Stromal cell of bone marrow (primary cell): Measurements from ENCODE around the gene ZBTB7B.

Experiments
- DNase-seq: peaks from one replicate; pipeline ENCODE4 v3.0.0-alpha.2; 2012; ENCODE audit warnings: low read depth

Gene ZBTB7B

GRCh38 chr1:155003766-155004351, 1.3 kb downstream of the ZBTB7B start:
- DNase-seq = no peak

- no peak for DNase-seq
Measured at GRCh38 chr1:155004352-155005075, 1.9 kb downstream of the ZBTB7B start.

DNA sequence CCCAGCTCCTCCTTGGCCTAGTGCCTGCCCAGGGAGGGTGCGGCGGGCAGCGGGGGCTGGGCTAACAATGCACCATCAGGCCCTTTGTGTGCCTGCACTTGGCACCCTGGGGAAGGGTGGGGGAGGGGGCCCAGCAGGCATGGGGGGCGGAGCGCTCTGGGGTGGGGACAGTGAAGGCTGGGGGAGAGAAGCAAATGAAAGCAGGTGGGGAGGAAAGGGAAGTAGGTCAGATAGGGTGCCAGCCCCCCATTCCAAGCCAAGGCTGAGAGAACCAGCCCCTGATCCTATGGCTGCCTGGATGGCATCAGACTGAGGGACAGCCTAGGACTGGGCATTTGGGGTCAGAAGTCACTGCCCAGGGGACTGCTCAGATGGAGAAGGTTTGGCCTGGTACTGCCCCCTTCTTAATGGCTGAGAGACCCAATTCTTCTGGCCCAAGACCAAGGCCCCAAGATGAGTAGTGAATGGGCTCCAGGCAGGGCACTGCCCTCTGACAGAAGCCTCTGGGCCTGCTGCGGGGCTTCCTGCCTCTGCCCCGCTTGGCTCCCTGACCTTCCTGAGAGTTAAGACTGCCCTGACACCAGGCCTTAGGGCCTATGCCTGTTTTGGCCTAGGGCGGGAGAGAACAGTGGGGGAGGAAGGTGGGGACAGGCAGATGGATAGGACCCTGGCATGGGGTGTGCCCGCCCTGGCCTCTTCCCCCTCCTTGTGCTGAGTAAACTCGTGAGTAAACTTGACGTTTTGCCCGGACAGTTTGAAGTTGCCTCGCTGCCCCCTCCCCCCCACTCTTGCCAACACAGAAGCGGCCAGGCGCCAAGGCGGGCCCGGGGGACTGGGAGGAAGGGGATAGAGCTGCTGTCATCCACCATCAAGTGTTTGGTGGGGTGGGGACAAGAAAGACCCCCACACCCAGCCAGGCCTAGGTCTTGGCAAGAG, 2.7 kb downstream of the ZBTB7B start:
- peak; percentile 30 for DNase-seq

GRCh38 chr1:155006601-155007101, 4.0 kb downstream of the ZBTB7B start:
- DNase-seq = no peak

- no peak for DNase-seq
Measured at GRCh38 chr1:155007251-155007828, 4.7 kb downstream of the ZBTB7B start.

DNA sequence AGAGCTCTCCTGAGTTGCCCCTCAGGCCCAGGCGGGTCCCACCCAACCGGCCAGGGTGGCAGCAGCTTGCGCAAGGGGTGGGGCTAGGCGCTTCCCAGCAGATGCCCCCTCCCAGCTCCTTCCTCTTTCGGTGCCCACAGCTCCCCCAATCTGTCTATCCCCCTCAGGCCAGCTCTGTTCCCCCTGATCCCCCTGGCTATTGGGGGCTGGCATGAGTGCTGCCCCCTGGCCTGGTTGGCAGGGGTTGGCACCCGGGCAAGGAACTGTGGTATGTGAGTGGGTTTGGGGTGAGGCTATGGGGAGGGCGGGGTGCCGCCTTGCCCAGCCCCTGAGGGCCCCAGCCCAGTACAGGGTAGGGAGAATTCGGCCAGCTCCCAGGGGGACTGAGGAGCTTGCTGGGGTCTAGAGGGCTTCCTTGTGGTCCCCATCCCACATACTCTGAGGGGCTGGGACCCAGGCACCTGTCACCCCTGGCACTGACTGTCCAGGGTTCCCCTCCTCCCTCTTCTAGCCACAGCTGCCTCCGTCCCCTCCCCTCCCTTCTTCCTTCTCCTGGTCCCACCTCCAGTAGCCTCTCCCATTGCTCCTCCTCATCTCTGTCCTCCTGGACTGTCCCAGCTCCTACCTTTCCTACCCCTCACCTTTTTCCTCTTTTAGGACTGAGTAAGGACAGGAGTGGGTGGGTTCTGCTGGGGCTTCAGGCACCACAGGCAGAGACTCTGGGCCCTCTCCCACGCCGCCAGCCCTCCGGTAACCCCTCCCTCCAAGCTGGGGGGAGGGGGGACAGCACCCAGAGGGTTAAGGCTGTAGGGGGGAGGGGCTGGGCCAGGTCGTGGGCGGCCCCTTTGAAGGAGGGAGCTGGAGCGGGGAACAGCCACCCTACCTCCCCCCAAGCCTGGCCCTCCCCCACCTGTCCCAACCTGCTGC, 5.7 kb downstream of the ZBTB7B start:
- DNase-seq = no peak

DNA sequence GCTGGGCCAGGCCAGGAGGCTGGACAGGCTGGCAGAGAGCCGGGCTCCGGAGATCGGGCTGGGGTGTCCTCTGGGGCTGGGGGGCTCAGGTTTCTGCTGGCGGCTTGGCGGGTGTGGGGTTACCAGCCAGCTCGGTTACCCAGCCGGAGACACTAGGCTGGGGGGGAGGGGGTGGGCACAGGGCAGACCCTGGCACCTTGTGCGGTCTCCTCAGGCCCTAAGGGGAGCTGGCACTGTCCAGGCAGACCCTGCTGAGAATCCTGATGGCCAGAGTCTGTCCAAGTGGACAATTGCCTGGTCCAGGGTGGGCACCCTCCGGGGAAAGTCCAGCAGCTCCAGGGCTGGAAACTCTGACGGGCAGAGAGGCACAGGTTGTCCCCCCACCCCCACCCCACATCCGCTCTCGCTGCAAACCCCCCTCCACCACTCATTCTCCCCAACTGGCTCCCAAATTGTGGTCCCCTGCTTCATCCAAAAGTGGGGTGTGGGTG, 6.7 kb downstream of the ZBTB7B start:
- no peak for DNase-seq

DNA sequence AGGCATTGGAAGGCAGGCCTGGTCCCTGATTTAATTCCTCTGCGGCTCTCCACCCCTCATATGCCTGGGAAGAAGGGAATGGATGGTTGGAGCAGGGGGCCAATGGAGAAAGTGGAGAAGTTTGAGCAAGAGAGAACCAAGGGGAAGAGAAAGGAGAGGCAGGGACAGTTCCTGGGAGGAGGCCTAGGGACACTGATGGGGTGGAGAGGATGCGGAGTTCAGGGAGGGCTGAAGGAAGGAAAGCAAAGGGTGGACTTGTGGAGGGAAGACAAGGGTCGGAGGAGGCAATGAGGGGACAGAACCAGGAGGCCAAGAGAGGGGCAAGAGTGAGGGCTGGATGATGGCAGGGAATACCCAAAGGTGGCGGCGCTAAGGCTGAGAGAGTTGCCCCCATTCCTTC, 7.1 kb downstream of the ZBTB7B start:
- no peak for DNase-seq

DNA sequence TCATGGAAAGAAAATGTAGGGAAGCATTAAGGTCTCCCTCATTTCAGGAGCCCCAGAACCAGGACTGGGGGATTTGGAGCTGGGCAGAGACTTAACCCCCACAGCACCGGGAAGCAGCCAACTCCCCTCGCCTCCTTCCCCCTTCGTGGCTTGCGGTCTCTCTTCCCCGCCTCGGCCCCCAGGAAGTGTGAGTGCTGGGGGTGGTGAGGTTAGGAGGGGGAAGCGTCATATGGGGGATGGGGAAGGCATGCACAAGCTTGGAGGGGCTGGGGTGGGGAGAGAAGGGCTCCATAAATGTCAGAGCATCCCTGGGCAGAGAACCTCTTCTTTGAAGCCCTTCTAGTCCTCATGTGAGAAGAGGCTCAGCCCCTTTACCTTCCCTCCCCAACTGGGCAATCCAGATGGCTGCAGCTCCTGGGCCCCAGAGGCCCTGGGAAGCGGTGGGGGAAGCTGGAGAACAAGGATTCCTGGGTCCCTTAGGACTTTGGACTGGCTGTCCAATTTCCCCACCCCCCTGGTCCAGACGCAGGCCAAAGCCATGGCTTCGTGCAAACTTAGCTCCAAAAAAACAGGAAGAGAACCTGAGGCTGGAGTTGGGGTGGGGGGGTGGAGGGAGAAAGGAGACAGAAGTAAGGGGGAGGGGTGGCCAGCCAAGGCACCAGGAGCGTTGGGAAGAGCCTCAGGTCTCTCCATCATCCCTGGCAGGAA, 7.8 kb downstream of the ZBTB7B start:
- no peak for DNase-seq

- DNase-seq = no peak
Measured at GRCh38 chr1:155011004-155011416, 8.4 kb downstream of the ZBTB7B start.

DNA sequence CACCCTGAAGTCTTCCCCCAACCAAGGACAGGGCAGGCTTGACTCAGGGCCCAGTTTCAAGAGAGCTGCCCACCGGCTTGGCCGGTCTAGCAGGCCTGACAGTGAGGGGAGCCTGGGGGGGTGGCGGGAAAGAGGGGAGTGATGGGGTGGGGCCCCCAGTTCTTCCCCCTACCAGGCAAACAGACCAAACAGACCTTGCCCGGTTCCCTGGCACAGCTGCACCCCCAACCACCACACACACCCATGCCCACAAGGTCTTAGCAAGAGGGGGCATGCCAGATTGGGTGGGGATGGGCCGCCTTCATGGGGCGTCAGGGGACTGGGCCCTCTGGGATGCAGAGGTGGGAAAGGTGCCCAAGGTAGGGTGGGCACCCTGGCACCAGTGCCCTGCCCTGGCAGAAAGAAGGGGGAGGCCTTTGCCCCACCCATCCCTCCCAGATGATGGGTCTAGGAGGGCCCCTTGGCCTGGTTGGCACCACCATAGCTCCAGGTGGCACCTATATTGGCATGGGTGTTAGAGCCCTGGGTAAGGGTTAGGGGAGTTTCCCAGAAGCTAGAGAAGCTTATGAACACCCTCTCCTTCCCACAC, 8.9 kb downstream of the ZBTB7B start:
- DNase-seq = no peak

- DNase-seq = peak; percentile 61
Measured at GRCh38 chr1:155012026-155012546, 9.5 kb downstream of the ZBTB7B start.

- no peak for DNase-seq
Measured at GRCh38 chr1:155012776-155013602, 10.4 kb downstream of the ZBTB7B start.

DNA sequence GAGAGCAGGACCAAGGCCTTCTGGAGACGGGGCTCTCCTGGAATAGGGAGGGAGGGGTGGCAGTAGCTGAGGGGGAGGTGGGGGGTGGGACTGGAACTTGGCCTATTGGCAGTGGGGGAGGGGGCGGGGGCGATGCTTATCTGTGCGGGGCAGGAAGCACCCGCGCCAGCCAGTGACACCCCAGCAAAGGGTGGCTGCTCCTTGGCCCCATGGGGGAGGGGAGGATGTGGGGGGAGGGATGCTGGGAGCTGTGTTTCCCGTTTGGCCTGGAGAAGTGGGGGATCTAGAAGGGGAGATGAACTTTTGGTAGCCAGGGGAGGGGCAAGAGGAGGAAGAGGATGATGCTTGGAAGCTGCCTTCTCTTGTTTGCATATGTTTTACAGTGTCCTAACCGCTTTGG, 11.0 kb downstream of the ZBTB7B start:
- DNase-seq = no peak

GRCh38 chr1:155014709-155015508, 12.3 kb downstream of the ZBTB7B start:
- no peak for DNase-seq

GRCh38 chr1:155015527-155016230, 13.1 kb downstream of the ZBTB7B start:
- no peak for DNase-seq

DNA sequence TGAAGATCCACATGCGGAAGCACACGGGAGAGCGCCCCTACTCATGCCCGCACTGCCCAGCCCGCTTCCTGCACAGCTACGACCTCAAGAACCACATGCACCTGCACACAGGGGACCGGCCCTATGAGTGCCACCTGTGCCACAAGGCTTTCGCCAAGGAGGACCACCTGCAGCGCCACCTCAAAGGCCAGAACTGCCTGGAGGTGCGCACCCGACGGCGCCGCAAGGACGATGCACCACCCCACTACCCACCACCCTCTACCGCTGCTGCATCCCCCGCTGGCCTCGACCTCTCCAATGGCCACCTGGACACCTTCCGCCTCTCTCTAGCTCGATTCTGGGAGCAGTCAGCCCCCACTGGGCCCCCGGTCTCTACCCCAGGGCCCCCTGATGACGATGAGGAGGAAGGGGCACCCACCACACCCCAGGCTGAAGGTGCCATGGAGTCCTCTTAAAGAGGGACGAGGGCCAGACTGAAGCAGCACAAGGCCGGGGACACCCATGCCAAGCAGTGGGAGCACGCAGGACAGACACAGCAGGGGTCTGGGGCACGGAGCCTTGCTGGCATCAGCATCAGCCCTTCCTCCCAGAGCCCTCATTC, 13.7 kb downstream of the ZBTB7B start:
- DNase-seq = no peak
